Measurements from ENCODE around the gene RIPPLY1.

Gene RIPPLY1

DNA sequence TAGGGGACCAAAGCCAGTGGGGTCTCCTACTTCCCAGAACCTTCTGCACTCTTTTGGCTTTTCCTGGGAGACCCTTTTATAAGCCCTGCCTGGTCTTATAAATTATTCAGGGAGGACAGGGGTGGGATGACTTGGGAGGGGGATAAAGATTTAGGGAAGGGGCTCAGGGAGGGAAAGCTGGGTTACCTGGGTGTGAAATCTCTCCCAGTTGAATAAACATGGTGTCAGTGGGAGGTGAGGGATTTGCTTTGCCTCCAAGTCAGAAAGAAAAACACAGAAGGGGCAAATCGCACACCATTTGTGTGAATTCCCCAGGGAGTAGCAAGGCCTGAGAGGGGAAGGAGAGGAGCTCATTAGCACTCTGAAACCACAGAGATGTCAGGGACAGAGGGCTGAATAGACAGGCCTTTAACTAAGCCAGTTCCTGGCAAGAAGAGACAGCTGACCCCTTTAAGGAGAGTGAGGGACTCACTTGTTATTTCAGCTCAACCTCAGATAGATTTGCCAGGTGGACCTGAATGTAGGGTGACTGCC is at the start of gene RIPPLY1:
RIPPLY1 (minus strand) TSS at position 51 of the 534 bp plus-strand sequence. CDS start 54 bp downstream, outside the sequence.
- DNase-seq (ENCODE audit: low spot score) = no peak

GRCh38 chrX:106952538-106952937 is 49.4 kb upstream of the RIPPLY1 start:
- no peak for DNase-seq (ENCODE audit: low spot score)

DNA sequence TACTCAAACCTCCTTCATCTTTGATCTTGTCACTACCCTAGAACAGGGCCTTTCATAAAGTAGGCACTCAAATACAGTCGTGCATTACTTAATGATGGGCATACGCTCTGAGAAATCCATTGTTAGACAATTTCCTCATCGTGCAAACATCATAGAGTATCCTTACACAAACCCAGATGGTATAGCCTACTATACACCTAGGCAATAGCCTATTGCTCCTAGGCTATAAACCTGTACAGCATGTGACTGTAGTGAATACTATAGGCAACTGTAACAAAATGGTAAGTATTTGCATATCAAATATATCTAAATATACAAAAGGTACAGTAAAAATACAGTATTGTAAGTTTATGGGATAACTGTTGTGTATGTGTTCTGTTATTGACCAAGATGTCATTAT is 48.9 kb upstream of the RIPPLY1 start:
- DNase-seq (ENCODE audit: low spot score) = no peak

GRCh38 chrX:106951230-106951629 is 48.1 kb upstream of the RIPPLY1 start:
- no peak for DNase-seq (ENCODE audit: low spot score)

- DNase-seq (ENCODE audit: low spot score) = no peak
Measured at GRCh38 chrX:106950381-106950780, 47.2 kb upstream of the RIPPLY1 start.

- DNase-seq (ENCODE audit: low spot score) = no peak
Measured at GRCh38 chrX:106949366-106949765, 46.2 kb upstream of the RIPPLY1 start.

GRCh38 chrX:106948641-106949040 is 45.5 kb upstream of the RIPPLY1 start:
- DNase-seq (ENCODE audit: low spot score) = no peak

- no peak for DNase-seq (ENCODE audit: low spot score)
Measured at GRCh38 chrX:106946464-106946863, 43.3 kb upstream of the RIPPLY1 start.

DNA sequence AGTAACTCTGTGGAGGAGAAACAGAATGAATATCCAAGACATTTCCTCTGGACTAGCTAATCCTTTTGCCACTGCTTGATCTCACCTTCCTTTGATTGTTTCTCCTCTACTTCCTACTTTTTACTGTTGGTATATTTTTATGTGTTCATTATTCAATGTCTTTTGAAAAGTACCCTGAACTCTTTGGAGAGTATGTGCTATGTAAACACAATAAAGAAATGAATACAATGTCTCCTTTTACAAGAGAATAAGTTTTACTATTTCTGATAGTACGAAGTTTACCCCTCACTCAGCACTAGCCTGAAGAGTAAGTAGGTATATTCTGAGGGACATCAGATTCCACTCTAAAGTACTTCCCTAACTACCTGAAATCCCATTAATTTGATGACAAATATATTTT is 36.9 kb upstream of the RIPPLY1 start:
- no peak for DNase-seq (ENCODE audit: low spot score)

DNA sequence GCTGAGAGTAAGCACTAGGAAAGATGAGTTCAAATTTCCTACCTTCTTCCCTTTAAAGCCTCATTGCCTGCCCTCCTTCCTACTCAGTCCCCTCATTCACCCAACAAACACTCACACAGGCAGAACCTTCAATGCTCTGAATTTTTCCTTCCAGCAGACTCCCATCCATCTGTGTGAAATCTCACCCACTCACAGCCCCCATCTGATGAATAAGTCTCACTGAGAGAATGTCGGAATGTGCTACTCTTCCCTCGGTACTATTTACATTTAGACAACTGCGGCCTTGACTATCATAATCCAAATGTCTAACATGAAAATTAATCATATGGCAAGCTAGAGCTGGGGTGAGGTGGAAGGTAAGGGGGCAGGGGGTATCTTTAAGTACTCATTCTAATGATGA is 36.4 kb upstream of the RIPPLY1 start:
- DNase-seq (ENCODE audit: low spot score) = no peak

- no peak for DNase-seq (ENCODE audit: low spot score)
Measured at GRCh38 chrX:106936246-106936645, 33.1 kb upstream of the RIPPLY1 start.

DNA sequence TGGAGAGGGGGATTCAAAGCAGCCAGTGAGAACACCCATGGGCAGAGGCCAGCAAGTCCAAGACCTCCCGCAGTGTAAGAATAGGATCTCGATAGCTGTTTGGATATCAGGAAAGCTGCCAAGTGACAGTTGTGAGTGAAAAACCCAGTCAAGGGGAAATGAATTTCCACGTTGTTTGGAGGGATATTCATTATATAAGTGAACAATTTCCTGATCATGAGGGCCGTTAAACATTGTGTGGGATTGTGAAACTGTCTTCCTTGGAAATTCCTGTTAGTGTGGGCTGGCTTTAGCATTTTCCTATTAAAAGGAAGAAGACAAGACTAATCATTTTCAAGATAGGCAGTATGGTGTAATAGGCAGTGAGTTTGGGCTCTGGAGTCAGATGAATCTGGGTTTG is 32.0 kb upstream of the RIPPLY1 start:
- no peak for DNase-seq (ENCODE audit: low spot score)

DNA sequence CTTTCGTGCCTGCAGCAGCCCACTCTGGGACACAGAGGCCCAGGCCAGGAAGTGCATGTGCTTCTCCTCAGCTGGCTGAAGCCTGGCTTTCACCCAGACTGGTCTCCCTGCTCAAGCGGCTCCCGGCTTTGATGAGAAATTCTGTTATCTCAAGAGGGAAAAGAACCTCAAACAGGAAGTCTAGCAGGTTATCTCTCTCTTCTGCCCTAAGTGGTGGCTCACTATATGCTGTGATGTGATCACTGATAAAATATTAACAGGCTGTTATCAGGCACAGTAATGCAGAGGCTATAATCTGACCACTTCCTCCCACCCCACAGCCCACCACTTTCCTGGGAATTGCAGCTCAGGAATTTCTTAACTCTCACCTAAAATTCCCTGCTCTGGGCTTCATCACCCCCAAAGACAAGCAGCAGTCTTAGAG is 30.4 kb upstream of the RIPPLY1 start:
- no peak for DNase-seq (ENCODE audit: low spot score)

- DNase-seq (ENCODE audit: low spot score) = no peak
Measured at GRCh38 chrX:106932960-106933537, 29.9 kb upstream of the RIPPLY1 start.

- peak; percentile 34 for DNase-seq (ENCODE audit: low spot score)
Measured at GRCh38 chrX:106932492-106932923, 29.4 kb upstream of the RIPPLY1 start.

DNA sequence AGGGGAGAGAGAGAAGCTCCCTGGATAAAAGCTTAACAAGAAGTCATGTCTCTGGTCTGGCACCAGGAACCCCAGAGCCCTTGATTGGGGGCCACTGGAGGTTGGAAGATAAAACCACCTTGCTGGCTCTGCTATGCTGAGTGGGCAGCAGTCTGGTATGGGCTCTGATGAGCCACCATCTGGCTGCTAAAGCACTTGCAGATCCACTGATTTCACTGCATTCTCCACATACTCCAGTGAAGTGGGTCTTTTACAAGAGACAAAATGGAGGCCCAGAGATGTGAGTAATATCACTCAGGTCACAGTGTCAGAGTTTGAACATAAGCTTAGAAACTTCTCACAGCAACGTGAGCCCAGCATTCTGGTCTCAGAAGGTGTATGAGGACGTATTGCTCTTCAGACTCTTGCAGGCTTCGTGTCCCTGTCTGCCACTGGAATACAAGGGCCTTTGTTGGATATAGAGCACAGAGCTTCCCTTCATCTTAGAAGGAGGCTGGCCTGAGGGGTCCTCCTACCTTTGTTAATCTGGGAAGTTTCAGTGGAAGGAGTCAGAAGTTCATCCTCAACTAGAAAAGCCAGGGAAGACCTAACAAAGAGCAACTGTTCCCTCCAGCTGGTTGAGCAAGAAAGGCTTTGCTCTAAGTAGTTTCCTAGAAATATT is 28.8 kb upstream of the RIPPLY1 start:
- DNase-seq (ENCODE audit: low spot score) = no peak

GRCh38 chrX:106928227-106928626 is 25.1 kb upstream of the RIPPLY1 start:
- DNase-seq (ENCODE audit: low spot score) = no peak

DNA sequence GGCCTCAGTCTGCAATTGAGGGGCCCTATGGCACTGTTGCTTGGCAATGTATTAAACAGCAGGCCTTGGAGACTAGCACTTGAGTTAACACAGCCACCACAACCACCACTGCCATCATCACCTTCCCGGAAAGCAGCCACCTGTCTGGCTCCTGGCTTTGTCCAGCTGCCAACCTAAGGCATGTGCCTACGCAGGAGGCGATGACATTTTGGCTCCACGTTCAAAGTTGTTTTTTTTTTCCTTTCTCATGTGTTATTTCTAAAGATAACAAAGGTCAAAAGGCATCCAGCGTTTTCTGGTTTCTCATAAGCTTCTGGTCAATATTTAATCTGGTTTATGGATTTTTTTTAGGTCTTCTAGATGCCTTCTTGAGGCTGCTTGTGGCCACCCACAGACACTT is 24.6 kb upstream of the RIPPLY1 start:
- DNase-seq (ENCODE audit: low spot score) = no peak

GRCh38 chrX:106927023-106927422 is 23.9 kb upstream of the RIPPLY1 start:
- DNase-seq (ENCODE audit: low spot score) = no peak

- DNase-seq (ENCODE audit: low spot score) = no peak
Measured at GRCh38 chrX:106921637-106922036, 18.5 kb upstream of the RIPPLY1 start.

DNA sequence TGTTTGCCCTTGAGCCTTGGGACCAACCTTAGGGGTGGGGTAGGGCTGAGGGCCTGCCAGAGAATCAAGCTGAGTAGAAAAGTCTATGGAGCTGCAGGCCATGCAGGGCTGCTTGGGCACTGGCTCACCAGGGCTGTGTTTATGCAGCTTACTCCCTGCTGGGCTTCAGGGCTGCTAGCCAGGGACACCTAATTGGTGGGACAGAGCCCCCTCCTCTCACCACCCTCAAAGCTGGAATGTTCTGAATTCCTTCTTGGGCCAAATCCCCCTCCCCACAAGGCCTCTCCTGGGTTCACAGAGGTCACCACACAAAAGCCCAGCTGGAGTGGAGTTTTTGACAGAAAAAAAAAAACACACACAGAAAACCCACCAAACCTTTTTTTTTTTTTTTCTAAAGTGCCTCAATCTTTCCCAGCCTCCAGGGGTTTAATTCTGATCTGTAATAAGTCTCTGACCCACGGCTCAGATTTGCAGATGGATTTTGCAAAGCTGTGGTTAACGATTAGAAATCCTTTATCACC is 16.9 kb upstream of the RIPPLY1 start, which contains the start of gene CLDN2:
CLDN2 (plus strand) TSS at position 471 of the 521 bp plus-strand sequence. CDS start 7,827 bp downstream, outside the sequence.
- DNase-seq (ENCODE audit: low spot score) = no peak

DNA sequence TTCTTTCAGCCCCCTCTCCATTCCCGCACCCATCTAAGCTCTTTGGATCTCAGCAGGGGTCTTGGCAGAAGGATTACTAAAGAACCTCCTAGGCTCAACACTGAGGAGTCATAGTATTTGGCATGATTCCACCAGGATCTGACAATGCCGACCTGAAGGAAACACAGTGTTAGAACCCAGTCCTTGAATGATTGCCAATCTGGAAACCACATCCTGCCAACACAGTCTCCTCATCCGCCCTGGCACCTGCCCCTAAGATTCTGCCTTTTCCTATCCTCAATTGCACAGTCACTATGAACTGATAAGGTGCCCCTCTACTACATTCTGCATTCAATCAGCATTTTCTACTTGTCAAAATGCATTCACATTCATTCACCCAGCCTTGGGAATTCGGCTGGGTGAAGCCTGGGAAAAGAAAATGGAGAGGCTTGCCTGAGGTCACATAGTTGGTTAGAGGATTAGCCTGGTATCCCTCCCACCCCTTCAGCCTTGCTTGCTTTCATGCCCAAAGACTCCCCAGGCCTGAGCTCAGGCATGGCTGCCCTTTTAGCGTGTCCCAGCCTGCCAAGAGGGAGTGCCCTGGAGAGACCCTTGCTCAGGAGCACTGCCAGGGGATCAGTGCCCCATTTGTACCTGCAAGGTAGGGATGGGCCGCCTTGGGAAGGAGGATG is 14.8 kb upstream of the RIPPLY1 start:
- no peak for DNase-seq (ENCODE audit: low spot score)

DNA sequence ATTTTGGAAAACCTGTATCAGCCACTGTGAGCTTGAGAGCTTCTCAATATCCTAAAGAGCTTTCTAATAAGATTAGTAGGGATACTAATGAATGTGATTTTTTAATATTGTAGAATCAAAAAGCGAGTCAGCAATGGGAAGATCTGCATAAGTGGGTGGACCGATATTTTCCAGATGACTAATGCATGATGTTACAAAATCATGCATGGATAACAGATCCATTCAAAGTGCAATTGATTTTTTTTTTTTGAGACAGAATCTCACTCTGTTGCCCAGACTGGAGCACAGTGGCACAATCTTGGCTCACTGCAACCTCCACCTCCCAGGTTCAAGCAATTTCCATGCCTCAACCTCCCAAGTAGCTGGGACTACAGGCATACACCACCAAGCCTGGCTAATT is 9.7 kb upstream of the RIPPLY1 start:
- DNase-seq (ENCODE audit: low spot score) = peak; percentile 35

All from AG08395 (cell line).